Measurements from ENCODE around the gene RNF31.
A peak's percentile ranks its signal among the peaks of the same experiment; 100 is the strongest.

The RNF31 gene

GRCh38 chr14:24150567-24150966 lies 3.3 kb downstream of the RNF31 start:
- H3K18ac ChIP-seq (ENCODE audit: low read length): no peak overlapping the region
- peaks cover 41 to 63% of the 10 kb centered on the region in 2 donors for H3K36me3 ChIP-seq (replicated peaks in 1 of 2; ENCODE audit: control insufficient read depth in 2 of 2, insufficient read depth in 2 of 2, low read length in 2 of 2)
- H2BK12ac ChIP-seq (ENCODE audit: low read length): no peak overlapping the region
- peaks cover 7 to 13% of the 10 kb centered on the region in 2 donors for H3K4me1 ChIP-seq (ENCODE audit: control insufficient read depth in 2 of 2, insufficient read depth in 1 of 2, low read depth in 1 of 2, low read length in 2 of 2)
- no peak overlapping the region for H3K14ac ChIP-seq (ENCODE audit: low read length)
- no peak overlapping the region for H3K27ac ChIP-seq (replicated peaks; ENCODE audit: low read length)
- no peak overlapping the region for H3K23ac ChIP-seq (ENCODE audit: low read depth, low read length, poor library complexity)
- H3K4me2 ChIP-seq (ENCODE audit: insufficient read depth, low read length, poor library complexity, severe bottlenecking): no peak overlapping the region
- no peak overlapping the region for H3K4ac ChIP-seq (ENCODE audit: low read length)
- H3K9ac ChIP-seq (ENCODE audit: low read depth, low read length, poor library complexity): no peak overlapping the region
- H3K9me3 ChIP-seq (replicated peaks in 1 of 2; ENCODE audit: control insufficient read depth in 2 of 2, insufficient read depth in 1 of 2, low read depth in 1 of 2, low read length in 2 of 2): no peaks in the 10 kb centered on the region
- H3K79me1 ChIP-seq (ENCODE audit: low read depth, low read length): peaks cover 13% of the 10 kb centered on the region
- no peak overlapping the region for H2BK15ac ChIP-seq (ENCODE audit: low read length)
- no peak overlapping the region for H2BK120ac ChIP-seq (ENCODE audit: low read depth, low read length)
- DNase-seq (ENCODE audit: low spot score): no peak
- H2BK5ac ChIP-seq (ENCODE audit: low read length): no peak overlapping the region
- no peak overlapping the region for H4K91ac ChIP-seq (ENCODE audit: low read depth, low read length, poor library complexity)
- no peaks in the 10 kb centered on the region for H3K27me3 ChIP-seq (ENCODE audit: control insufficient read depth in 3 of 3, insufficient read depth in 3 of 3, low read depth in 1 of 3, low read length in 3 of 3)
- no CpG with 5 or more reads among the region's 9 CpGs for WGBS, 2 donors (ENCODE audit: extremely low coverage in 2 of 2, insufficient read length in 2 of 2, insufficient replicate concordance in 1 of 2)
- H2AFZ ChIP-seq (ENCODE audit: low read length): no peak overlapping the region
- H2AK5ac ChIP-seq (ENCODE audit: low read depth, low read length): no peak overlapping the region
- no peak overlapping the region for H3K4me3 ChIP-seq (ENCODE audit: low read length in 2 of 2)
- H4K8ac ChIP-seq (ENCODE audit: low read depth, low read length): no peak overlapping the region

GRCh38 chr14:24150993-24151392 lies 3.7 kb downstream of the RNF31 start:
- Histone ChIP-seq H2BK120ac (ENCODE audit: low read depth, low read length) (no peak overlapping the region), H3K9me3 (replicated peaks in 1 of 2; ENCODE audit: control insufficient read depth in 2 of 2, insufficient read depth in 1 of 2, low read depth in 1 of 2, low read length in 2 of 2) (no peaks in the 10 kb centered on the region), H3K27ac (replicated peaks; ENCODE audit: low read length) (no peak overlapping the region), H2BK15ac (ENCODE audit: low read length) (no peak overlapping the region), H2BK12ac (ENCODE audit: low read length) (no peak overlapping the region), H3K4me3 (ENCODE audit: low read length in 2 of 2) (no peak overlapping the region), H3K36me3 (replicated peaks in 1 of 2; ENCODE audit: control insufficient read depth in 2 of 2, insufficient read depth in 2 of 2, low read length in 2 of 2) (peaks cover 44 to 68% of the 10 kb centered on the region in 2 donors), H4K8ac (ENCODE audit: low read depth, low read length) (no peak overlapping the region), H4K91ac (ENCODE audit: low read depth, low read length, poor library complexity) (no peak overlapping the region), H2BK5ac (ENCODE audit: low read length) (no peak overlapping the region), H3K4ac (ENCODE audit: low read length) (no peak overlapping the region), H3K9ac (ENCODE audit: low read depth, low read length, poor library complexity) (peak overlapping the region; percentile 13), H3K79me1 (ENCODE audit: low read depth, low read length) (peaks cover 13% of the 10 kb centered on the region), H3K4me2 (ENCODE audit: insufficient read depth, low read length, poor library complexity, severe bottlenecking) (no peak overlapping the region), H3K18ac (ENCODE audit: low read length) (no peak overlapping the region), H2AFZ (ENCODE audit: low read length) (no peak overlapping the region), H3K14ac (ENCODE audit: low read length) (no peak overlapping the region), H2AK5ac (ENCODE audit: low read depth, low read length) (no peak overlapping the region), H3K27me3 (ENCODE audit: control insufficient read depth in 3 of 3, insufficient read depth in 3 of 3, low read depth in 1 of 3, low read length in 3 of 3) (no peaks in the 10 kb centered on the region), H3K4me1 (ENCODE audit: control insufficient read depth in 2 of 2, insufficient read depth in 1 of 2, low read depth in 1 of 2, low read length in 2 of 2) (peaks cover 4 to 9% of the 10 kb centered on the region in 2 donors), H3K23ac (ENCODE audit: low read depth, low read length, poor library complexity) (no peak overlapping the region)
- no CpG with 5 or more reads among the region's 9 CpGs for WGBS, 2 donors (ENCODE audit: extremely low coverage in 2 of 2, insufficient read length in 2 of 2, insufficient replicate concordance in 1 of 2)
- no peak for DNase-seq (ENCODE audit: low spot score)

- Histone ChIP-seq H4K8ac (ENCODE audit: low read depth, low read length) (no peak overlapping the region), H3K4me1 (ENCODE audit: control insufficient read depth in 2 of 2, insufficient read depth in 1 of 2, low read depth in 1 of 2, low read length in 2 of 2) (peaks cover 4 to 5% of the 10 kb centered on the region in 2 donors), H2BK5ac (ENCODE audit: low read length) (no peak overlapping the region), H3K4me2 (ENCODE audit: insufficient read depth, low read length, poor library complexity, severe bottlenecking) (no peak overlapping the region), H3K9me3 (replicated peaks in 1 of 2; ENCODE audit: control insufficient read depth in 2 of 2, insufficient read depth in 1 of 2, low read depth in 1 of 2, low read length in 2 of 2) (no peaks in the 10 kb centered on the region), H2AK5ac (ENCODE audit: low read depth, low read length) (no peak overlapping the region), H3K27ac (replicated peaks; ENCODE audit: low read length) (no peak overlapping the region), H4K91ac (ENCODE audit: low read depth, low read length, poor library complexity) (no peak overlapping the region), H3K14ac (ENCODE audit: low read length) (no peak overlapping the region), H2BK15ac (ENCODE audit: low read length) (no peak overlapping the region), H2AFZ (ENCODE audit: low read length) (no peak overlapping the region), H3K36me3 (replicated peaks in 1 of 2; ENCODE audit: control insufficient read depth in 2 of 2, insufficient read depth in 2 of 2, low read length in 2 of 2) (peaks cover 45 to 72% of the 10 kb centered on the region in 2 donors), H3K79me1 (ENCODE audit: low read depth, low read length) (peaks cover 13% of the 10 kb centered on the region), H3K4ac (ENCODE audit: low read length) (no peak overlapping the region), H3K23ac (ENCODE audit: low read depth, low read length, poor library complexity) (no peak overlapping the region), H2BK120ac (ENCODE audit: low read depth, low read length) (no peak overlapping the region), H3K9ac (ENCODE audit: low read depth, low read length, poor library complexity) (no peak overlapping the region), H3K18ac (ENCODE audit: low read length) (no peak overlapping the region), H3K27me3 (ENCODE audit: control insufficient read depth in 3 of 3, insufficient read depth in 3 of 3, low read depth in 1 of 3, low read length in 3 of 3) (no peaks in the 10 kb centered on the region), H3K4me3 (ENCODE audit: low read length in 2 of 2) (no peak overlapping the region), H2BK12ac (ENCODE audit: low read length) (no peak overlapping the region)
- no CpG with 5 or more reads among the region's 16 CpGs for WGBS, 2 donors (ENCODE audit: extremely low coverage in 2 of 2, insufficient read length in 2 of 2, insufficient replicate concordance in 1 of 2)
- DNase-seq (ENCODE audit: low spot score): no peak
Measured at GRCh38 chr14:24151404-24152080, 4.2 kb downstream of the RNF31 start.

GRCh38 chr14:24155100-24155499 lies 7.8 kb downstream of the RNF31 start:
- Histone ChIP-seq H3K23ac (ENCODE audit: low read depth, low read length, poor library complexity) (no peak overlapping the region), H3K27ac (replicated peaks; ENCODE audit: low read length) (no peak overlapping the region), H2BK5ac (ENCODE audit: low read length) (no peak overlapping the region), H2AK5ac (ENCODE audit: low read depth, low read length) (no peak overlapping the region), H3K9me3 (replicated peaks in 1 of 2; ENCODE audit: control insufficient read depth in 2 of 2, insufficient read depth in 1 of 2, low read depth in 1 of 2, low read length in 2 of 2) (no peaks in the 10 kb centered on the region), H2AFZ (ENCODE audit: low read length) (no peak overlapping the region), H3K4ac (ENCODE audit: low read length) (no peak overlapping the region), H3K36me3 (replicated peaks in 1 of 2; ENCODE audit: control insufficient read depth in 2 of 2, insufficient read depth in 2 of 2, low read length in 2 of 2) (peaks cover 53 to 84% of the 10 kb centered on the region in 2 donors), H3K4me3 (ENCODE audit: low read length in 2 of 2) (no peak overlapping the region), H3K9ac (ENCODE audit: low read depth, low read length, poor library complexity) (peak overlapping the region; percentile 79), H2BK12ac (ENCODE audit: low read length) (no peak overlapping the region), H3K14ac (ENCODE audit: low read length) (no peak overlapping the region), H3K79me1 (ENCODE audit: low read depth, low read length) (peaks cover 2% of the 10 kb centered on the region), H2BK15ac (ENCODE audit: low read length) (no peak overlapping the region), H3K27me3 (ENCODE audit: control insufficient read depth in 3 of 3, insufficient read depth in 3 of 3, low read depth in 1 of 3, low read length in 3 of 3) (no peaks in the 10 kb centered on the region), H4K91ac (ENCODE audit: low read depth, low read length, poor library complexity) (no peak overlapping the region), H3K4me1 (ENCODE audit: control insufficient read depth in 2 of 2, insufficient read depth in 1 of 2, low read depth in 1 of 2, low read length in 2 of 2) (no peaks in the 10 kb centered on the region), H3K4me2 (ENCODE audit: insufficient read depth, low read length, poor library complexity, severe bottlenecking) (no peak overlapping the region), H2BK120ac (ENCODE audit: low read depth, low read length) (no peak overlapping the region), H3K18ac (ENCODE audit: low read length) (no peak overlapping the region), H4K8ac (ENCODE audit: low read depth, low read length) (no peak overlapping the region)
- WGBS, 2 donors (ENCODE audit: extremely low coverage in 2 of 2, insufficient read length in 2 of 2, insufficient replicate concordance in 1 of 2): no CpG with 5 or more reads among the region's 10 CpGs
- DNase-seq (ENCODE audit: low spot score): no peak

Measured in neuronal stem cell (in vitro differentiated cells).